ENCODE measurements around the gene CYP26B1. TPM values are rescaled to one million over a fixed set of nuclear protein-coding genes. Genes with fewer than 3 reads are reported as not detected.
A peak's percentile ranks its signal among the peaks of the same experiment; 100 is the strongest.

CYP26B1 gene
- total RNA-seq, 1 donor from 2014 or later, result 1,322 TPM

GRCh38 chr2:72109291-72109690, 38.4 kb downstream of the CYP26B1 start:
- no peaks in the 10 kb centered on the region for H3K27me3 Mint-ChIP-seq (ENCODE audit: low read depth)
- DNase-seq (ENCODE audit: low spot score in 2 of 2, unreplicated experiment in 2 of 2), result no peak
- H3K4me1 Mint-ChIP-seq, result peaks cover 2% of the 10 kb centered on the region
- no peak overlapping the region for H3K4me3 Mint-ChIP-seq
- H3K36me3 Mint-ChIP-seq, result no peaks in the 10 kb centered on the region
- TF ChIP-seq CTCF (IDR thresholded peaks at IDR 0.05; ENCODE audit: unreplicated experiment), result no peak
- peaks cover 7% of the 10 kb centered on the region for H3K9me3 Mint-ChIP-seq
- H3K27ac Mint-ChIP-seq, result no peak overlapping the region

DNA sequence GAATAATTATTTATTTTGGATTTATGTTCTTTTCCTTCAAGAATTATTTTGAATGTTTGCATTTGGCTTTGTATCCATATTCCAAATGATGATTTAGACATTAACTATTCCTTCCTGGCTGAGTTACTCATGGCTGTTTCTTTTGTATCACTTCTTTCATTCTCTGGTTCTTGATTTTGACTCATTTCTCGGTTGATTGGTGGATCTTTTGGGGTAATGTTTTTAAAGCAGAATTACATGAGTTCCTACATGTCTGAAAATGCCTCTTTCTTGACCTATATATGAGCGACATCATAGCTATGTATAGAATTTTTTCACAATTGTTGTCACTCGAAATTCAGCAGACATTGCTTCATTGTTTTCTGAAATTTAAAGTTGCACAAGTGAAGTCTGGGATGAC, 39.5 kb downstream of the CYP26B1 start:
- Mint-ChIP-seq H3K9me3 (peaks cover 7% of the 10 kb centered on the region), H3K36me3 (no peaks in the 10 kb centered on the region), H3K4me1 (peaks cover 5% of the 10 kb centered on the region), H3K27me3 (ENCODE audit: low read depth) (no peaks in the 10 kb centered on the region), H3K4me3 (no peak overlapping the region), H3K27ac (no peak overlapping the region)
- TF ChIP-seq CTCF (IDR thresholded peaks at IDR 0.05; ENCODE audit: unreplicated experiment), result no peak
- no peak for DNase-seq (ENCODE audit: low spot score in 2 of 2, unreplicated experiment in 2 of 2)

- no peak for DNase-seq (ENCODE audit: low spot score in 2 of 2, unreplicated experiment in 2 of 2)
Measured at GRCh38 chr2:72106978-72107377, 40.7 kb downstream of the CYP26B1 start.

GRCh38 chr2:72104821-72105588, 42.7 kb downstream of the CYP26B1 start:
- Mint-ChIP-seq H3K36me3 (no peaks in the 10 kb centered on the region), H3K27me3 (ENCODE audit: low read depth) (no peaks in the 10 kb centered on the region), H3K4me3 (no peak overlapping the region), H3K27ac (no peak overlapping the region), H3K4me1 (peaks cover 12% of the 10 kb centered on the region), H3K9me3 (no peaks in the 10 kb centered on the region)
- TF ChIP-seq CTCF (IDR thresholded peaks at IDR 0.05; ENCODE audit: unreplicated experiment), result no peak
- DNase-seq (ENCODE audit: low spot score in 2 of 2, unreplicated experiment in 2 of 2), result no peak

More at GRCh38 chr2:72106978-72107377, 40.7 kb downstream of the CYP26B1 start:
- Mint-ChIP-seq H3K27me3 (ENCODE audit: low read depth) (no peaks in the 10 kb centered on the region), H3K27ac (no peak overlapping the region), H3K36me3 (no peaks in the 10 kb centered on the region), H3K4me3 (no peak overlapping the region), H3K9me3 (peaks cover 4% of the 10 kb centered on the region), H3K4me1 (peaks cover 12% of the 10 kb centered on the region)
- TF ChIP-seq CTCF (IDR thresholded peaks at IDR 0.05; ENCODE audit: unreplicated experiment), result no peak

- no peaks in the 10 kb centered on the region for H3K36me3 Mint-ChIP-seq
- H3K4me1 Mint-ChIP-seq, result peaks cover 12% of the 10 kb centered on the region
- peak in 1 of 2 experiments; percentile 37 for DNase-seq (ENCODE audit: low spot score in 2 of 2, unreplicated experiment in 2 of 2)
- TF ChIP-seq CTCF (IDR thresholded peaks at IDR 0.05; ENCODE audit: unreplicated experiment), result no peak
- H3K4me3 Mint-ChIP-seq, result no peak overlapping the region
- no peaks in the 10 kb centered on the region for H3K27me3 Mint-ChIP-seq (ENCODE audit: low read depth)
- no peaks in the 10 kb centered on the region for H3K9me3 Mint-ChIP-seq
- no peak overlapping the region for H3K27ac Mint-ChIP-seq
Measured at GRCh38 chr2:72103690-72104089, 44.0 kb downstream of the CYP26B1 start.

Measured in mesothelial cell of epicardium (in vitro differentiated cells).